Stomach smooth muscle (tissue), 2 donors: Measurements from ENCODE around the gene CELF2.

ENCODE experiments used
- H3K27ac ChIP-seq: one replicate; pipeline ENCODE4 v1.7.0; 2013; ENCODE audit warnings: mild to moderate bottlenecking, low read length, inconsistent platforms
- H3K27me3 ChIP-seq, 2 donors: one replicate each; pipeline ENCODE4 v1.7.0; 2013; ENCODE audit warnings: low read length in 2 of 2; ENCODE audit not compliant: insufficient read depth in 2 of 2, control insufficient read depth in 1 of 2
- H3K36me3 ChIP-seq, 2 donors: one replicate each; pipeline ENCODE4 v1.7.0; 2013; ENCODE audit warnings: low read length in 2 of 2; ENCODE audit not compliant: control insufficient read depth in 2 of 2, insufficient read depth in 2 of 2
- H3K4me1 ChIP-seq: one replicate; pipeline ENCODE4 v1.7.0; 2013; ENCODE audit warnings: low read length; ENCODE audit not compliant: control insufficient read depth, insufficient read depth
- H3K4me3 ChIP-seq, 2 donors: one replicate each; pipeline ENCODE4 v1.7.0; 2013; ENCODE audit warnings: low read length in 2 of 2
- H3K9ac ChIP-seq, 2 donors: one replicate each; pipeline ENCODE4 v1.7.0; 2013; ENCODE audit warnings: low read length in 2 of 2, mild to moderate bottlenecking in 1 of 2
- H3K9me3 ChIP-seq, 2 donors: one replicate each; pipeline ENCODE4 v1.7.0; 2013; ENCODE audit warnings: low read length in 2 of 2; ENCODE audit not compliant: control insufficient read depth in 2 of 2
- donor health status: healthy.
- donor health status: Pancreatic carcinoma.

Gene CELF2

GRCh38 chr10:11378835-11379234 is 361.2 kb downstream of the CELF2 start:
- H3K9ac ChIP-seq = no peak overlapping the region
- no peaks in the 10 kb centered on the region for H3K36me3 ChIP-seq

GRCh38 chr10:11379771-11380170 is 362.1 kb downstream of the CELF2 start:
- Histone ChIP-seq H3K27me3 (no peaks in the 10 kb centered on the region), H3K36me3 (no peaks in the 10 kb centered on the region), H3K4me1 (no peaks in the 10 kb centered on the region), H3K27ac (no peak overlapping the region), H3K9ac (no peak overlapping the region), H3K4me3 (no peak overlapping the region), H3K9me3 (peaks cover 0 to 5% of the 10 kb centered on the region in 2 donors)

More at GRCh38 chr10:11378835-11379234, 361.2 kb downstream of the CELF2 start:
- H3K4me3 ChIP-seq = no peak overlapping the region
- H3K9me3 ChIP-seq = peaks cover 0 to 5% of the 10 kb centered on the region in 2 donors
- no peaks in the 10 kb centered on the region for H3K27me3 ChIP-seq
- no peaks in the 10 kb centered on the region for H3K4me1 ChIP-seq
- H3K27ac ChIP-seq = no peak overlapping the region

- Histone ChIP-seq H3K27me3 (no peaks in the 10 kb centered on the region), H3K9me3 (peaks cover 0 to 5% of the 10 kb centered on the region in 2 donors), H3K27ac (no peak overlapping the region), H3K36me3 (no peaks in the 10 kb centered on the region), H3K4me1 (no peaks in the 10 kb centered on the region), H3K9ac (no peak overlapping the region), H3K4me3 (no peak overlapping the region)
Measured at GRCh38 chr10:11381023-11381422, 363.4 kb downstream of the CELF2 start.

- no peak overlapping the region for H3K9ac ChIP-seq
- H3K27ac ChIP-seq = no peak overlapping the region
Measured at GRCh38 chr10:11381511-11381910, 363.8 kb downstream of the CELF2 start.

GRCh38 chr10:11382187-11382586 is 364.5 kb downstream of the CELF2 start:
- H3K27ac ChIP-seq = no peak overlapping the region
- H3K4me1 ChIP-seq = no peaks in the 10 kb centered on the region
- no peaks in the 10 kb centered on the region for H3K36me3 ChIP-seq
- no peaks in the 10 kb centered on the region for H3K27me3 ChIP-seq
- H3K9ac ChIP-seq = no peak overlapping the region
- no peak overlapping the region for H3K4me3 ChIP-seq
- peaks cover 0 to 5% of the 10 kb centered on the region in 2 donors for H3K9me3 ChIP-seq

More at GRCh38 chr10:11381511-11381910, 363.8 kb downstream of the CELF2 start:
- Histone ChIP-seq H3K4me3 (no peak overlapping the region), H3K27me3 (no peaks in the 10 kb centered on the region), H3K36me3 (no peaks in the 10 kb centered on the region), H3K4me1 (no peaks in the 10 kb centered on the region), H3K9me3 (peaks cover 0 to 5% of the 10 kb centered on the region in 2 donors)

- no peaks in the 10 kb centered on the region for H3K27me3 ChIP-seq
- no peak overlapping the region for H3K9ac ChIP-seq
- H3K4me1 ChIP-seq = no peaks in the 10 kb centered on the region
- no peak overlapping the region for H3K4me3 ChIP-seq
- peaks cover 0 to 5% of the 10 kb centered on the region in 2 donors for H3K9me3 ChIP-seq
- no peaks in the 10 kb centered on the region for H3K36me3 ChIP-seq
- no peak overlapping the region for H3K27ac ChIP-seq
Measured at GRCh38 chr10:11386044-11386443, 368.4 kb downstream of the CELF2 start.
